Measurements from ENCODE around the gene PRKCB.

Gene PRKCB

DNA sequence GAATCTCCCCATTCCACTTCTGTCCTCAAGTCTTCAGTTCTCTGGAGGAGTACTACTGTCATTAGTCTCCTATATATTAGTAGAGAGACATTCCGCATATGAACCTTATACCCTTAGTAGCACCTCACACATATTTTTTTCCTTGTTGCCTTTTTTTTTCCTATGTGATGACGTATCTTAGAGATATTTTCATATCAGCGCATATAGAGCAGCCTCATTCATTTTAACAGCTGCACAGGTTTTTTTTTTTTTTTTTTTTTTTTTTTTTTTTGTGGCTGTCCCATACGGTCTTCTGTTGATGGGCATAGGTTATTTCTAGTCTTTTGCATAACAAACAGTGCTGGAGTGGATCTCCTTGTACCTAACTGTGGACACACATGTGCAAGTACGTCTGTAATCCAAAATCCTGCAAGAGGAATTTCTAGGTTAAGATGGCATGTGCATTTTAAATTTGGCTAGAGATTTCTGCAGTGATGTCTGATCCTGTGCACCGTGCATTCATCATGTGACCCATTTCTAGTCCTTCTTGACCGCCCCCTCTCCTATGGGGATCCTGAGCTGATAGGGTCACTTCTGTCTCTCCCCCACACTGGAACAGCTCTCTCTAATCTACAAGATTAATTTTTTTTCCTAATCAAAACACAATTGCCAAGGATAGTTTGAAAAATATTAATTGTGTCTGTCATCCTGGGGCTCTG is 64.8 kb downstream of the PRKCB start:
- no peaks in the 10 kb centered on the region for H3K9me3 ChIP-seq (ENCODE audit: severe bottlenecking)
- no peaks in the 10 kb centered on the region for H3K4me1 ChIP-seq (ENCODE audit: insufficient read depth, poor library complexity, severe bottlenecking)
- ATAC-seq (ENCODE audit: low read depth) = no peak

GRCh38 chr16:23901178-23902033 is 65.6 kb downstream of the PRKCB start:
- TF ChIP-seq, protein P1, sequence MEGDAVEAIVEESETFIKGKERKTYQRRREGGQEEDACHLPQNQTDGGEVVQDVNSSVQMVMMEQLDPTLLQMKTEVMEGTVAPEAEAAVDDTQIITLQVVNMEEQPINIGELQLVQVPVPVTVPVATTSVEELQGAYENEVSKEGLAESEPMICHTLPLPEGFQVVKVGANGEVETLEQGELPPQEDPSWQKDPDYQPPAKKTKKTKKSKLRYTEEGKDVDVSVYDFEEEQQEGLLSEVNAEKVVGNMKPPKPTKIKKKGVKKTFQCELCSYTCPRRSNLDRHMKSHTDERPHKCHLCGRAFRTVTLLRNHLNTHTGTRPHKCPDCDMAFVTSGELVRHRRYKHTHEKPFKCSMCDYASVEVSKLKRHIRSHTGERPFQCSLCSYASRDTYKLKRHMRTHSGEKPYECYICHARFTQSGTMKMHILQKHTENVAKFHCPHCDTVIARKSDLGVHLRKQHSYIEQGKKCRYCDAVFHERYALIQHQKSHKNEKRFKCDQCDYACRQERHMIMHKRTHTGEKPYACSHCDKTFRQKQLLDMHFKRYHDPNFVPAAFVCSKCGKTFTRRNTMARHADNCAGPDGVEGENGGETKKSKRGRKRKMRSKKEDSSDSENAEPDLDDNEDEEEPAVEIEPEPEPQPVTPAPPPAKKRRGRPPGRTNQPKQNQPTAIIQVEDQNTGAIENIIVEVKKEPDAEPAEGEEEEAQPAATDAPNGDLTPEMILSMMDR (IDR thresholded peaks at IDR 0.05; ENCODE audit: poor library complexity, severe bottlenecking) = no peak
- Histone ChIP-seq H3K36me3 (ENCODE audit: low read depth) (no peaks in the 10 kb centered on the region), H3K27ac (ENCODE audit: poor library complexity, severe bottlenecking) (no peak overlapping the region), H3K4me3 (ENCODE audit: severe bottlenecking) (no peak overlapping the region), H3K4me1 (ENCODE audit: insufficient read depth, poor library complexity, severe bottlenecking) (no peaks in the 10 kb centered on the region), H3K9me3 (ENCODE audit: severe bottlenecking) (no peaks in the 10 kb centered on the region), H3K27me3 (ENCODE audit: insufficient read depth, poor library complexity, severe bottlenecking) (no peaks in the 10 kb centered on the region)
- ATAC-seq (ENCODE audit: low read depth) = no peak
- no peak for DNase-seq (ENCODE audit: low spot score)

More for the DNA sequence above, 64.8 kb downstream of the PRKCB start:
- Histone ChIP-seq H3K27me3 (ENCODE audit: insufficient read depth, poor library complexity, severe bottlenecking) (no peaks in the 10 kb centered on the region), H3K36me3 (ENCODE audit: low read depth) (no peaks in the 10 kb centered on the region), H3K27ac (ENCODE audit: poor library complexity, severe bottlenecking) (no peak overlapping the region), H3K4me3 (ENCODE audit: severe bottlenecking) (no peak overlapping the region)
- TF ChIP-seq, protein P1 (IDR thresholded peaks at IDR 0.05; ENCODE audit: poor library complexity, severe bottlenecking) = no peak
- DNase-seq (ENCODE audit: low spot score) = no peak

- no peaks in the 10 kb centered on the region for H3K9me3 ChIP-seq (ENCODE audit: severe bottlenecking)
- H3K36me3 ChIP-seq (ENCODE audit: low read depth) = no peaks in the 10 kb centered on the region
- ATAC-seq (ENCODE audit: low read depth) (no peak), DNase-seq (ENCODE audit: low spot score) (no peak)
- H3K27me3 ChIP-seq (ENCODE audit: insufficient read depth, poor library complexity, severe bottlenecking) = no peaks in the 10 kb centered on the region
- H3K4me3 ChIP-seq (ENCODE audit: severe bottlenecking) = no peak overlapping the region
- H3K27ac ChIP-seq (ENCODE audit: poor library complexity, severe bottlenecking) = no peak overlapping the region
- TF ChIP-seq, protein P1 (IDR thresholded peaks at IDR 0.05; ENCODE audit: poor library complexity, severe bottlenecking) = no peak
- H3K4me1 ChIP-seq (ENCODE audit: insufficient read depth, poor library complexity, severe bottlenecking) = no peaks in the 10 kb centered on the region
Observed at GRCh38 chr16:23902034-23902747, 66.4 kb downstream of the PRKCB start.

DNA sequence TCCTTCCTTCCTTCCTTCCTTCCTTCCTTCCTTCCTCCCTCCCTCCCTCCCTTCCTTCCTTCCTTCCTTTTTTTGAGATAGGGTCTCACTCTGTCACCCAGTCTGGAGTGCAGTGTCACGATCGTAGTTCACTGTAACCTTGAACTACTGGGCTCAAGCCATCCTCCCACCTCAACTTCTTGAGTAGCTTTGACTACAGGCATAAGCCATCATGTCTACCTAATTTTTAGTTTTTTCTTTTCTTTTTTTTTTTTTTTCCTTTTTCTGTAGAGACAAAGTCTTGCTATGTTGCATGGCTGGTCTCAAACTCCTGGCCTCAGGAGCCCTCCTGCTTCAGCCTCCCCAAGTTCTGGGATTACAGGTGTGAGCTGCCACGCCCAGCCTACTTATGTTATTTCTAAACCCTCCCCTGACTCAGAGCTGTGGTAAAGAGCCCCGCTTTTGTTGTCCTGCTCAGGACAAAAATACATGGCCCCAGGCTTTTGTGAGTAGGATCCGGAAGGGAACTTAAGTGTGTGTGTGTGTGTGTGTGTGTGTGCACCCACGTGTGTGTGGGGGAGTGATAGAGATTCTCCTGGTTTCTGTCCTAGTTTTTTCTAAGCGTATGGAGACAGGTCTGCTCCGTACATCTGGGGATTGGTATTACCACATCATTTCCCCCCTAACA is 67.1 kb downstream of the PRKCB start:
- TF ChIP-seq, protein P1 (IDR thresholded peaks at IDR 0.05; ENCODE audit: poor library complexity, severe bottlenecking) = no peak
- ATAC-seq (ENCODE audit: low read depth) (peak; percentile 39; the same call in 1 of the 3 replicates), DNase-seq (ENCODE audit: low spot score) (no peak)
- Histone ChIP-seq H3K4me1 (ENCODE audit: insufficient read depth, poor library complexity, severe bottlenecking) (no peaks in the 10 kb centered on the region), H3K27ac (ENCODE audit: poor library complexity, severe bottlenecking) (no peak overlapping the region), H3K9me3 (ENCODE audit: severe bottlenecking) (no peaks in the 10 kb centered on the region), H3K4me3 (ENCODE audit: severe bottlenecking) (no peak overlapping the region), H3K36me3 (ENCODE audit: low read depth) (no peaks in the 10 kb centered on the region), H3K27me3 (ENCODE audit: insufficient read depth, poor library complexity, severe bottlenecking) (no peaks in the 10 kb centered on the region)

Measured in RWPE2 (cell line).